T-cell (primary cell): ENCODE data around the gene MRPS27. TPM values are rescaled to one million over a fixed set of nuclear protein-coding genes. Genes with fewer than 3 reads are reported as not detected.

Experiments
- ATAC-seq, 4 experiments: fragments of 200-7000 bp in 3 of 4; fragments of 150-1000 bp in 1 of 4; cut with Tn5 transposase; replicated peaks in 1 of 4; 1 replicate in 3 of 4; 2 replicates in 1 of 4; pipeline ENCODE4 v1.10.0; 2021; ENCODE audit warnings: moderate library complexity in 3 of 4, mild to moderate bottlenecking in 2 of 4, moderate number of reproducible peaks in 1 of 4
- CTCF ChIA-PET, 2 donors: fragments of 300-600 bp; sonication (Branson Sonifier 250); formaldehyde crosslinking; loops; one replicate each; lab custom pipeline; 2022; ENCODE audit warnings: antibody characterized with exemption in 2 of 2; lab: Charles Lee
- POLR2A ChIA-PET, 2 donors: fragments of 300-600 bp; sonication (Branson Sonifier 250); formaldehyde crosslinking; loops; one replicate each; lab custom pipeline; 2022; ENCODE audit warnings: antibody characterized with exemption in 2 of 2; lab: Charles Lee
- DNase-seq, 35 experiments: peaks; one replicate each; pipeline versions ENCODE4 v3.0.0 to v3.0.0-alpha.2; 2013 to 2023
- H3K27ac ChIP-seq: one replicate; pipeline ENCODE4 v1.5.1; 2013; ENCODE audit warnings: low read length
- H3K27me3 ChIP-seq, 2 experiments: replicated peaks in 1 of 2; 1 replicate in 1 of 2; 2 replicates in 1 of 2; pipeline versions ENCODE4 v1.6.1 to v1.7.0; 2013; ENCODE audit warnings: low read length in 1 of 2, mixed read lengths in 1 of 2; ENCODE audit not compliant: control insufficient read depth in 2 of 2, insufficient read depth in 2 of 2; ENCODE audit errors: extremely low read depth in 1 of 2
- H3K36me3 ChIP-seq, 2 donors: 1 replicate in 1 of 2; 2 replicates in 1 of 2; pipeline versions ENCODE4 v1.6.1 to v1.7.0; 2013; ENCODE audit warnings: low read length in 1 of 2; ENCODE audit not compliant: control insufficient read depth in 2 of 2, insufficient read depth in 1 of 2; ENCODE audit errors: extremely low read depth in 1 of 2
- H3K4me1 ChIP-seq, 2 experiments: 1 replicate in 1 of 2; 2 replicates in 1 of 2; pipeline versions ENCODE4 v1.6.1 to v1.7.0; 2013; ENCODE audit warnings: low read length in 2 of 2, mixed read lengths in 1 of 2; ENCODE audit not compliant: insufficient read depth in 2 of 2, control insufficient read depth in 1 of 2; ENCODE audit errors: extremely low read depth in 1 of 2
- H3K4me3 ChIP-seq, 2 donors: 1 replicate in 1 of 2; 2 replicates in 1 of 2; pipeline versions ENCODE4 v1.5.1 to v1.7.0; 2013; ENCODE audit warnings: mild to moderate bottlenecking in 2 of 2, low read length in 1 of 2, moderate library complexity in 1 of 2; ENCODE audit not compliant: control insufficient read depth in 1 of 2; ENCODE audit errors: extremely low read depth in 1 of 2
- H3K9me3 ChIP-seq: 2 replicates; pipeline ENCODE4 v1.7.0; 2013
- H3K27ac Mint-ChIP-seq, 2 donors: one replicate each; pipeline ENCODE4 v1.8.0; 2020 to 2021; ENCODE audit warnings: mild to moderate bottlenecking in 2 of 2, mixed read lengths in 2 of 2
- H3K27me3 Mint-ChIP-seq, 2 donors: one replicate each; pipeline ENCODE4 v1.8.0; 2021 to 2022; ENCODE audit warnings: mixed read lengths in 2 of 2
- H3K36me3 Mint-ChIP-seq: one replicate; pipeline ENCODE4 v1.8.0; 2021; ENCODE audit warnings: mixed read lengths
- H3K4me1 Mint-ChIP-seq, 3 donors: one replicate each; pipeline ENCODE4 v1.8.0; 2020 to 2022; ENCODE audit warnings: mixed read lengths in 3 of 3, mild to moderate bottlenecking in 1 of 3
- H3K4me3 Mint-ChIP-seq, 3 donors: one replicate each; pipeline ENCODE4 v1.8.0; 2020 to 2022; ENCODE audit warnings: mild to moderate bottlenecking in 3 of 3, mixed read lengths in 3 of 3, moderate library complexity in 3 of 3
- H3K9me3 Mint-ChIP-seq, 3 donors: one replicate each; pipeline ENCODE4 v1.8.0; 2020 to 2022; ENCODE audit warnings: mixed read lengths in 3 of 3
- WGBS: methylation state at CpG from one replicate; pipeline ENCODE4 v1.1.5; 2013; ENCODE audit warnings: missing lambda C conversion rate; ENCODE audit not compliant: insufficient coverage; 5-methylcytosine and 5-hydroxymethylcytosine counted together
- total RNA-seq, 35 experiments: library from RNA in 6 of 35; stranded (reverse) in 6 of 35; fragments of 120-200 nt in 1 of 35; gene quantifications; one replicate each; pipeline versions ENCODE4 v1.2.1 to v1.2.4 and lab custom pipeline; 2013 to 2026

MRPS27 gene
- total RNA-seq, 5 donors from 2014 or later (not counting 1 experiment from before 2014, with no cell fraction given), result 34.4 to 43.3 (median 39.7) TPM

GRCh38 chr5:72241346-72242003 is 78.6 kb downstream of the MRPS27 start:
- H3K9me3 Mint-ChIP-seq, result no peaks in the 10 kb centered on the region
- H3K4me1 Mint-ChIP-seq, result peaks cover 12 to 16% (median 14%) of the 10 kb centered on the region in 3 donors
- POLR2A ChIA-PET, result no interaction called here
- Histone ChIP-seq H3K4me1 (no peaks in the 10 kb centered on the region), H3K27ac (no peak overlapping the region), H3K4me3 (no peak overlapping the region), H3K27me3 (no peaks in the 10 kb centered on the region), H3K9me3 (no peaks in the 10 kb centered on the region), H3K36me3 (peaks cover 0 to 6% of the 10 kb centered on the region in 2 donors)
- 100% methylated on average over 1 of the region's 5 CpGs for WGBS
- no peaks in the 10 kb centered on the region for H3K27me3 Mint-ChIP-seq
- H3K4me3 Mint-ChIP-seq, result no peak overlapping the region
- H3K27ac Mint-ChIP-seq, result no peak overlapping the region
- no peak for DNase-seq
- H3K36me3 Mint-ChIP-seq, result peaks cover 34% of the 10 kb centered on the region
- CTCF ChIA-PET, result no interaction called here
- ATAC-seq, result no peak

- H3K27me3 Mint-ChIP-seq, result no peaks in the 10 kb centered on the region
- Histone ChIP-seq H3K27ac (no peak overlapping the region), H3K27me3 (no peaks in the 10 kb centered on the region), H3K9me3 (no peaks in the 10 kb centered on the region), H3K4me1 (peaks cover 0 to 5% of the 10 kb centered on the region in 2 experiments), H3K4me3 (no peak overlapping the region), H3K36me3 (peaks cover 0 to 6% of the 10 kb centered on the region in 2 donors)
- peaks cover 47% of the 10 kb centered on the region for H3K36me3 Mint-ChIP-seq
- DNase-seq, result no peak
- no peak overlapping the region for H3K4me3 Mint-ChIP-seq
- no peaks in the 10 kb centered on the region for H3K9me3 Mint-ChIP-seq
- POLR2A ChIA-PET, result interaction anchor here in 1 of 2 donors (0.9 kb wide), 1 partner anchor 36 kb away, joined by 3 read pairs; no protein-coding TSS in a partner anchor
- peaks cover 16 to 31% (median 29%) of the 10 kb centered on the region in 3 donors for H3K4me1 Mint-ChIP-seq
- H3K27ac Mint-ChIP-seq, result no peak overlapping the region
- CTCF ChIA-PET, result interaction anchor here in 1 of 2 donors (1.2 kb wide), 1 partner anchor 10 kb away, joined by 3 read pairs; no protein-coding TSS in a partner anchor
- WGBS, result 100% methylated on average over 1 of the region's 5 CpGs
- ATAC-seq, result no peak
These were observed 81.2 kb downstream of the MRPS27 start for GRCh38 chr5:72238712-72239445.

GRCh38 chr5:72237879-72238278 is 82.2 kb downstream of the MRPS27 start:
- CTCF ChIA-PET, result interaction anchor here in 1 of 2 donors (1.2 kb wide), 1 partner anchor 11 kb away, joined by 3 read pairs; no protein-coding TSS in a partner anchor
- H3K27me3 ChIP-seq, result no peaks in the 10 kb centered on the region
- ATAC-seq (no peak), DNase-seq (no peak)
- H3K4me1 Mint-ChIP-seq, result peaks cover 21 to 37% (median 36%) of the 10 kb centered on the region in 3 donors
- H3K9me3 ChIP-seq, result no peaks in the 10 kb centered on the region
- H3K36me3 Mint-ChIP-seq, result peaks cover 47% of the 10 kb centered on the region
- peaks cover 0 to 6% of the 10 kb centered on the region in 2 donors for H3K36me3 ChIP-seq
- WGBS, result no CpG with 5 or more reads among the region's 3 CpGs
- POLR2A ChIA-PET, result interaction anchor here in 1 of 2 donors (0.6 to 0.9 kb wide), 2 partner anchors 35 to 75 kb away, joined by 3 read pairs; no protein-coding TSS in a partner anchor
- no peak overlapping the region for H3K27ac ChIP-seq
- H3K27ac Mint-ChIP-seq, result no peak overlapping the region
- H3K9me3 Mint-ChIP-seq, result no peaks in the 10 kb centered on the region
- H3K4me3 Mint-ChIP-seq, result no peak overlapping the region
- H3K4me3 ChIP-seq, result no peak overlapping the region
- peaks cover 4 to 9% of the 10 kb centered on the region in 2 experiments for H3K4me1 ChIP-seq
- H3K27me3 Mint-ChIP-seq, result no peaks in the 10 kb centered on the region

GRCh38 chr5:72237415-72237814 is 82.6 kb downstream of the MRPS27 start:
- H3K27me3 Mint-ChIP-seq, result no peaks in the 10 kb centered on the region
- no CpG with 5 or more reads among the region's 2 CpGs for WGBS
- no peaks in the 10 kb centered on the region for H3K9me3 Mint-ChIP-seq
- ATAC-seq (no peak), DNase-seq (no peak)
- no peaks in the 10 kb centered on the region for H3K9me3 ChIP-seq
- peaks cover 8 to 13% of the 10 kb centered on the region in 2 experiments for H3K4me1 ChIP-seq
- no peak overlapping the region for H3K27ac ChIP-seq
- H3K4me1 Mint-ChIP-seq, result peaks cover 25 to 42% (median 41%) of the 10 kb centered on the region in 3 donors
- H3K4me3 ChIP-seq, result no peak overlapping the region
- no peak overlapping the region for H3K4me3 Mint-ChIP-seq
- H3K27ac Mint-ChIP-seq, result no peak overlapping the region
- H3K36me3 ChIP-seq, result peaks cover 0 to 6% of the 10 kb centered on the region in 2 donors
- ChIA-PET CTCF (no interaction called here), POLR2A (interaction anchor here in 1 of 2 donors (0.6 kb wide), 1 partner anchor 75 kb away, joined by 3 read pairs; no protein-coding TSS in a partner anchor)
- H3K36me3 Mint-ChIP-seq, result peaks cover 47% of the 10 kb centered on the region
- no peaks in the 10 kb centered on the region for H3K27me3 ChIP-seq

GRCh38 chr5:72235725-72236124 is 84.3 kb downstream of the MRPS27 start:
- no CpG with 5 or more reads among the region's 1 CpG for WGBS
- no peak for ATAC-seq
- Histone ChIP-seq H3K36me3 (peaks cover 0 to 9% of the 10 kb centered on the region in 2 donors), H3K27me3 (no peaks in the 10 kb centered on the region), H3K9me3 (no peaks in the 10 kb centered on the region), H3K27ac (no peak overlapping the region), H3K4me3 (no peak overlapping the region), H3K4me1 (peaks cover 9 to 19% of the 10 kb centered on the region in 2 experiments)
- ChIA-PET CTCF (no interaction called here), POLR2A (no interaction called here)
- Mint-ChIP-seq H3K9me3 (no peaks in the 10 kb centered on the region), H3K27ac (no peak overlapping the region), H3K36me3 (peaks cover 47% of the 10 kb centered on the region), H3K27me3 (no peaks in the 10 kb centered on the region), H3K4me3 (no peak overlapping the region), H3K4me1 (peaks cover 38 to 49% (median 45%) of the 10 kb centered on the region in 3 donors)
- no peak for DNase-seq

- H3K36me3 Mint-ChIP-seq, result peaks cover 54% of the 10 kb centered on the region
- Histone ChIP-seq H3K36me3 (peaks cover 0 to 12% of the 10 kb centered on the region in 2 donors), H3K27ac (no peak overlapping the region), H3K4me3 (no peak overlapping the region), H3K9me3 (no peaks in the 10 kb centered on the region), H3K4me1 (peaks cover 9 to 19% of the 10 kb centered on the region in 2 experiments), H3K27me3 (no peaks in the 10 kb centered on the region)
- no peak overlapping the region for H3K4me3 Mint-ChIP-seq
- peaks cover 46 to 53% (median 51%) of the 10 kb centered on the region in 3 donors for H3K4me1 Mint-ChIP-seq
- no peaks in the 10 kb centered on the region for H3K27me3 Mint-ChIP-seq
- POLR2A ChIA-PET, result no interaction called here
- no CpG with 5 or more reads among the region's 1 CpG for WGBS
- no peak overlapping the region for H3K27ac Mint-ChIP-seq
- DNase-seq (no peak), ATAC-seq (no peak)
- CTCF ChIA-PET, result interaction anchor here in 1 of 2 donors (0.6 to 1.9 kb wide), 3 partner anchors 10 to 74 kb away, joined by 3 to 9 read pairs (median 4); no protein-coding TSS in a partner anchor
- H3K9me3 Mint-ChIP-seq, result no peaks in the 10 kb centered on the region
These were observed 85.2 kb downstream of the MRPS27 start for GRCh38 chr5:72234868-72235267.
